ENCODE results near the gene UBN1.
"Not testable (repeated sequence)": the region's sequence is repeated elsewhere in the genome, so short reads cannot be mapped to it uniquely, and the experiment has no call there.

Gene UBN1

DNA sequence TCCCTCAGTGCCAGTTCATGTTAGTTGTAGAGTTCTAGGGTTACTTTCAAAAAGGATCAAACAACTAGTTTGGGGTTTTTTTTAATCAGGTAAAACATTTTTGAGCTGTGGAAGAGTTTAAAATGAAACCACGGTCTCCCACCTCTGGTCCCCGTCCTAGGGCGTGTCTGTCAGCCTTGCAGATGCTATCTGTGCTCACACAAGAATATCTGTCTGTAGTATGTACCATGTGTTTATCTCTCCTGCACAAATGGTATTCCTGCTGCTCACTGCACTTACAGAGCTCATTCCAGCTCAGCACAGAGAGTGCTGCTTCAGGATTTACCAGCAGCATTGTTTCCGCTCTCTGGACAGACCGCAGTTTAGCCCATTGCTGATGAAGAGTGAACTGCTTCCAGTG, 38.9 kb downstream of the UBN1 start:
- no peak for DNase-seq

DNA sequence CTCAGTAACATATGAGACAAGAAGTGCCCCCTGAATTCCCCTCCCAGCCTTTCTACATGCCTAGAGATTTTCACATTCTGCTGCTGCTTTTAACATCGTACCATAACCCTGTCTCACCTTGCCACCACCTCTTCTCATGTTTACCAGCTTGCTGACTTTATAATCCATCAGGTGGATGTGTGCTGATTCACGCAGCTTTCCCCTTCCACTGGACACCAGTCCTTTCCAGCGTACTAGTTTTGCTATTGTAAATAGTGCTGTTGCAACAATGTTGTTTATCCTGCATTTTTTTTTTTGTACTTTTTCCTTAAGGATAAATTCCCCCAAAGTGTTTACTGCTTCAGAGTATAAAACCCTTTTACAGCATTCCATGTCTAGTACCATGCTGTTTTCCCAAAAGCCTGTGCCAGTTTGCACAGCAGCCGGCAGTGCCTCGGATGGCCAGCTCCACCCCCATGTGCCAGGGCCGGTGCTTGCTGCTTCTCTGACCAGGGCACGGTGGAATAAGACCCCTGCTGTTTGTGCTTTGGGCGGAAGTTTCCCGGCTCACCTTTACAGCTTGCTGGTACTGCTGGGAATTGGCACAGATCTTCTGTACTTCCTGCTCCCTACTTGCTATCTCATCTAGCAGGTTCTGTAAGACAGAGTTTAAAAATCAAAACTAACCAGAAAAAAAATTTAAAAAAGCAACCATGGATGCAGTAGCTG, 41.3 kb downstream of the UBN1 start:
- no peak for DNase-seq

GRCh38 chr16:4890026-4890425, 42.7 kb downstream of the UBN1 start:
- no peak for DNase-seq

DNA sequence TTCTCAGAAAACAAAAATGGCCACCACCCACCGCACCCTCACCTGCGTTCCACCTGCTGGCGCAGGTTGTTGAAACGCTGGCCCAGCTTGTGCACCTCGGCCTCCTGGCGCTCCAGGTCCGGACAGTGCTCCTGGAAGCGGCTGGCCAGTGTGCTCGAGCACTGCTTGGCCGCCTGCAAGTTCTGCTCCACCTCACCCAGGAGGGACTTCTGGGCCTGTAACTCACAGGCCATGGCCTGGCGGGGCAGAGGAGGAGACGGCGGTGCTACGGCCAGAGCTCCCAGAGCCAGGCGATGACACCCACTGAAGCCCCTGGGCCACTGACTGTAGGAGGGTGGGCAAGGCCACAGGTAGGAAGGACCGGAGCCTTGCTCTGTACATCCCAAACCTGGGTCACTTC, 43.4 kb downstream of the UBN1 start:
- DNase-seq: no peak

- DNase-seq: no peak
These were observed 44.0 kb downstream of the UBN1 start for GRCh38 chr16:4891097-4891885.

DNA sequence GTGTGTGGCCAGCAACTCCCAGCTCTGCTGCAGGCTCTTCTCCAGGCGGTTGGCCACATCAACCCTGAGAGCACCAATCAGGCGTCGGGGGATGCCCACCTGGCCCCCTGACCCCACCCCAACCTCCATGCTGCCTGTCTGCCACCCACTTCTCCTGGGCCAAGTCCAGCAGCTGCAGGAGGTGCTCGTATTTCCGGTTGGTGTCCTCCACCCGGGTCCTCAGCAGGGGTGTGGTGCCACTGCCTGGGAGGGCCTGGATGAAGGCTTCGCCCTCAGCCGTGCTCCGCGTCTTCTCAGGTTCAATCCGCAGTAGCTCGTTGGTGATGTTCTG, 44.6 kb downstream of the UBN1 start:
- DNase-seq: no peak

DNA sequence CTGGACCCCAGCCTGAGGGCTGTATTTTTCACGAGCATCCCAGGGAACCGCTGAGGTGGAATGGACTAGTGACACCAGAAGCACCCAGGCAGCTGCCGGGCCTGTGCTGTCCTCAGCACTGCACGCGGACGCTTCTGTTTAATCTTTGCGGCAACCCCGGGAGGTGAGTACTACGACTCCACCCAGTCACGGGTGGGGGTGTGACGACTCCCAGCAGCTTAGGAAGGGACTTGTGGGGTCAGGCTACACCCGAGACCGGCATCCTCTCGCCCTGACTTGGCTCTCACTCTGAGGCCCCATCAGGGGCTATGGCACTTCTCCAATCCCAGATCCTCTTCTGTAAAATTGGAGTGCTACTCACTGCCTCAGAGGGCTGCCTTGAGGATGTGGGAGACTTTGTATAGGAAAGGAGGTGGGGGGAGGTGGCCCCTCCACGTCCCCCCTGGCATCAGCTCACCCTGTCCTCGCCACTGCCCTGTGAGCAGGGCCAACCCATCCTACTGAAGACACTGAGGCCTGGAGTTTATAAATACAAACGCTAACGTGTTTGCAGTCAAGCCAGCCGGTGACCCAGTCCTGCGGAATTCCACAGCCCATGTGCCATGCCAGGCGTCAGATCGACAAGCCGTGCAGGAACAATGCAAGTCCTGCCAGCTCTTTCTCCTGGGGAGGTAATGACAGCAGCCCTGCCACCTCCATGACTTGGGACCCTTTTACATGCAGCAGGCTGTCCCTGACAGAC, 45.3 kb downstream of the UBN1 start:
- no peak for DNase-seq

GRCh38 chr16:4893103-4893862, 46.0 kb downstream of the UBN1 start:
- DNase-seq: no peak

DNA sequence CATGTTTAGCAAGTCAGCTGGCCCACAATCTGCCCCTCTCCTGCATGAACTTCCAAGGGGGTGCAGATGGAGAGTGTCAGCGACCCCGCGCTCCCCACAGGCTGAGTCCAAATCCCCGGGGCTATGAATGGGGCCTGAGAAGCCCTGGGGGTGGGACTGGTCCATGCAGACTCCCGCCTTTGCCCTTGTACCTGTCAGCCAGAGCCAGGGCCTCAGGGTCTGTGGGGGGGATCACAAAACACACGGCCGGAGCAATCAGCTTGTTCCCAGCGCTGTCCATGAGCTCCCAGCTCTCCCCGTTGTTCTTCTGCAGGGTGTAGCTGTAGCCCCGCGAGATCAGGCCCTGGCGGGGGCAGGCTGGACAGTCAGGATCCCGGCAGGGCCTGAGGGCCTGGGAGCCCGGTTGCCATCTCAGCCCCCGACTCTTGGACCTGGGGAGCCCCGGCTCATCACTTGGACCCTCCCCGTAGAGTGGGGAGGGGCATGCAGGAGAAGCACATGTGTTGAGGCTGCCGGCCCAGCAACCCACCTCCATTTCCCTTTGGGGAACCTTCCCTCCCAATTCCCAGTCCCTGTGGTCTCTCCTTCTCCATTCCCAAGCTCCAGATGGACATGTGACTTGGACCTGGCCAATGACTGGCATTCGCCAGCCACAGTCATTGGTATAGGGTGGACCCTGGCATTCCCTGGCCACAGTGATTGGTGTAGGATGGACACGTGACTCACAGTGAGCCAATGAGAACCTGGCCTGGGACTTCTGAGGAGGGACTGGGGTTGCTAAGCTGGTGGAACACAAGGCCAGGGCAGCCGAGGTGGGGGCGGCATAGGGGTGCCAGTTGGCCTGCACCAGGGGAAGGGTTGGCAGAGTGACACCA, 47.2 kb downstream of the UBN1 start:
- DNase-seq: no peak

- DNase-seq: no peak
These were observed 48.1 kb downstream of the UBN1 start for GRCh38 chr16:4895366-4895765.

DNA sequence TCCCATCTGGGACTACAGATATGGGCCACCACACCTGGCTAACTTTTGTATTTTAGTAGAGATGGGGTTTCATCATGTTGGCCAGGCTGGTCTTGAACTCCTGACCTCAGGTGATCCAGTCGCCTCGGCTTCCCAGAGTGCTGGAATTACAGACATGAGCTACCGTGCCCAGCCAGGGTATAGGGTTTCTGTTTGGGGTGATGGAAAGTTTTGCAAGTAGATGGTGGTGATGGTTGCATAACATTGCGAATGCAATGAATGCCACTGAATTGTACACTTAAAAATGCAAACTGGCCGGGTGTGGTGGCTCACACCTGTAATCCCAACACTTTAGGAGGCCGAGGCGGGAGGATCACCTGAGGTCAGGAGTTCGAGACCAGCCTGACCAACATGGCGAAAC, 49.5 kb downstream of the UBN1 start:
- DNase-seq: not testable (repeated sequence)

- DNase-seq: no peak
These were observed 50.0 kb downstream of the UBN1 start for GRCh38 chr16:4897328-4897727.

DNA sequence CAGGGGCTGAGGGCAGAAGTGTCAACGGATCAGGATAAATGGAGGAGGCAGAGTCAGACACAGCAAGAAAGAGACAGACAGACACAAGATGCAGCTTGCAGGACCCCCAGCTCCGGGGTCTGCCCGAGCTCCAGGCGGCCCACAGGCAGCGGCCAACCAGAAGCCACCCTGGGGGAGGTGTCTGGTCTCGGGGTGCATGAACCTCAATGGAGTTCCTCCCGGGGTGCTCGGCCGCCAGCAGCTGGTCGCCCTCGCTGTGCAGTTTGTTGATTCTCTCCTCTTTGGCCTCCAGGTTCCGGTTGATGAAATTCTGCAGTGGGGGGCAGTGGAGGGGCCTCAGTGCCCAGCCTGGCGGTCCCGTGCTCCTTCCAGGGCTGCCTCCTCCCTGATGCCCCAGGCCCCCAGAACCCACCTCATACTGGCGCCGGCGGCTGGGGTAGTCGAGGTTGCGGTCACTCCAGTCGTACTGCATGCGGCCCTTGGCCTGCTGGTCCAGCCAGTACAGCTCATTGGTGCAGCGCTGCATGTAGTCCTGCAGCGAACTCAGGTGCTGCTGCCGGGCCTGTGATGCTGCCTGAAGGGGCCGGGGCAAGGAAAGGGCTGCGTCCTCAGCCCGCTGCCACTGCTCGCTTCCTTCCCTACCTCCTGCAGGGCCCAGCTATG, 51.7 kb downstream of the UBN1 start:
- DNase-seq: no peak

- no peak for DNase-seq
These were observed 52.2 kb downstream of the UBN1 start for GRCh38 chr16:4899474-4899846.

DNA sequence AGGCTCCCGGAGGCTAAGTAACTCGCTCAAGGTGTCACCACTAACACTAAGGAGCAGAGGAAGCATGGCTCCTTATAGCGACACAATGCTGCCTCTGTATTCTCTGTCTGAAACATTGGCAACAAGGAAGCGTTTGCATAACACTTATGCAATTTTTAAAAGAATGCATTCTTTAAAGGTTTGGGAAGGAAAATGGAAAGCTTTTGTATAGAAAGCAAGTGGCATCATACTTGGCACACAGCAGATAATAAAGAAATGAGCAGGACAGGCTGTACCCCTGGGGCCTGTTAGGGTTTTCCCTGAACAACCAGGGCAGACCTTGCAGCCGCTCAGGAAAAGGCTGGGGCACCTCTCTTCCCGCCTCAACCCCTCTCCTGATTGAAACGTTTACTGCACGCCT, 52.8 kb downstream of the UBN1 start:
- DNase-seq: no peak

GRCh38 chr16:4900750-4901149, 53.5 kb downstream of the UBN1 start:
- DNase-seq: no peak

DNA sequence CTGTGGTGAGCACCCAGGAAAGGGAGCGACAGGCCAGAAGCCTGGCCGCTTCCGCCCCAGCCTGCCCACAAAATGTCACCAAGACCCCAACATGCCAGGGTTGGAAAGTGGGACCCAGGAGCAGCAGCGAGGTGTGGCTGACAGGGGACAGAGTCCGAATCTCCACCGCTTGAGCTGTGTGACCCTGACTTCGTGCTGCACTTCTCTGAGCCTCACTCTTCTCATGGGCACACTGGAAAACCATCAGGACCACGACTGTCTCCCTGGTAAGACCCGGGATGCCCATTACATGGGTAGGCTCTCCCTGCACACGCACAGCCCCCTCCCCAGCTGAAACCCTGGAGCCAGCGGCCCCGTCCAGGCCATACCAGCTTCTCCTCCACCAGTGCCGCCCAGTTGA, 54.8 kb downstream of the UBN1 start:
- DNase-seq: no peak

DNA sequence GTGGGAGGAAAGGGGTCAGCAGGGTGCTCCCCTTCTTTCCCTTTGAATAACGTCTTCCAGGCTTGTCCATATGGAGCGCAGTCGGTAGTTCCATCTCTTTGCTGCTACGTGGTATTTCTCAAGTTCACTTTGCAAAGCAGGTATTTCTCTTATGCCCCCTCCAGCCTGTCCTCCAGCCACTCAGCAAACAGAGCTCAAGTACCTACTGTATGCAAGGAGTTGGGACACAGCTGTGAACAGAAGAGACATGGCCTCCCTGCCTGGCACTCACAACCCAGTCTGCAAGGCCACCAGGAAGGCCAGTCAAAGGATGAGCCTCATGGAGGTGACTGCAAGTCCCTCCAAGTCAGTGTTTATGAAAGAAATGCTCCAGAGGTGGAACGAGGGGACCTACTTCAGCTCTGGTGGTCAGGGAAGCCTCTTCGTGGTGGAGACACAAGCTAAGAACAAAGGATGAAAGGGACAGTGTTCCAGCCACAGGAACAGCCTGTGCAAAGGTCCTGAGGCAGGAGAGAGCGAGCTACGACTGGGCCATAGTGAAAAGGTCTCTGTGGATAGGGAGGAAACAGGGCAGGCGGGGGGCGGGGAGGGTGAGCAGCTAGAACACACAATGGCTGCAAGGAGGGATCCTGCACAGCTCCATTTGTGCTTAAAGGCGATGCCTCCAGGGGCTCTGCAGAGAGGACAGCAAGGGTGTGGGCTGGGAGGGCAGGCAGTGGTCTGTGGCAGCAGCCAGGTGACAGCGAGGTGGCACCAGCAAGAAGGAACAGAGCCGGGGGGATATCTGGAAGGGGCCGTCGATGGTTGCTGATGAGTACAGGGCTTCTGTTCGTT, 57.0 kb downstream of the UBN1 start:
- DNase-seq: no peak

DNA sequence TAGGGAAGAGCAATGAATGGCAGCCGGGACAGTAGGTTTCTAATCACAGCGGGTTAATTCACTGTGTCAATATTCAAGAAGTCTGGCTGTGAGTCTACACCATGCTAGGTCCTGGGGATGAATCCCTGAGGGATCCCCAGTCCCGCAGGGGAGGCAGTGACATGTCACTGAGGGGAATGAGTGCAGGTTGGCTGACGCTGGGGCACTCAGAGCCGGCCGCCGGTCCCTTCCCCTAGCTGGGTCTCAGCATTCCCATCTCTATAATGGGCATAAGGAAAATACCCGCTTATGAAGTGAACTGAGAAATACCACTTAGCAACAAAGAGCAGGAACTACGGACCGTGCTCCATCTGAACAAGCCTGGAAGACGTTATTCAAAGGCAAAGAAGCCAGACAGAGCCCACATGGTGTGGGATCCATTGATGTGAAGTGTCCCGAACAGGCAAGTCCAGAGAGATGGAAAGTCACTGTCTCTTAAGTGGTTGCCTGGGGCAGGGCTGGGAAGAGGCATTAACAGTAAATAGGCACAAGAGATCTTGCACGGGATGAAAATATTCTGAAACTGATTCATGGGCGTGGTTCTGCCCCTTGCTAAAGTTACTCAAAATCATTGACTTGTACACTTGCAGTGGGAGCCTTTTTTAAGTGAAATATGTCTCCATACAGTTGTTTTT, 57.8 kb downstream of the UBN1 start:
- no peak for DNase-seq

DNA sequence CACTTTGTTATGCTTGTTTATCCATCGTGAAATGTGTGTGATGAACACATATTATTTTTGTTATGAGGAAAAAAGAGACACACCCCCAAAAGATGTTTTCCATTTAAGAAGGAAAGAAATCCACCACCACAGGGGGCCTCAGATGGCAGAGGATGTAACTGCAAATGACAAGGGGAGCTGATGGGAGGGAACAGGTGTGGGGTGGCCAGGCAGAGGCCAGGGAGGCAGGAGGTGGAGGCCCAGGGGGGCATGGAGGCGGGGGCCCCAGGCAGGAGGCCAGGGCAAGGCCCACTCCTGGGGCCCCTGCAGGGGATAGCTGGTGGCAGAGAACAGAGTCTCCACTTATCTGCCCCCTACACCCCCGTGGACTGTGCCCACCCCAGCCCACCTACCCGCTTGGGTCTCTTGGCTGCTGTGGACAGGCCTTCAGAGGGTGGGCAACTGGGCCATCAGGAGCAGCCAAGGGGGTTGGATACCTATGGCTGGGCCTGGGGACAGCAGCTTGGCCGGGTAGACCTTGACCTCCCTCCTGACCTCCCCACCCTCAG, 61.6 kb downstream of the UBN1 start:
- DNase-seq: no peak
